GM10248 (cell line): ENCODE results near the gene RREB1.

ENCODE experiments used
- CTCF ChIA-PET: fragments of 300-600 bp; sonication (Branson Sonifier 250); formaldehyde crosslinking; extraction: SDS; loops from one replicate; lab custom pipeline; 2021; ENCODE audit warnings: antibody characterized with exemption; lab: Yijun Ruan, JAX
- POLR2A ChIA-PET: fragments of 350-650 bp; sonication (Branson Sonifier 250); formaldehyde crosslinking; extraction: SDS; loops from one replicate; lab custom pipeline; 2020; ENCODE audit warnings: antibody characterized with exemption; lab: Yijun Ruan, JAX
- DNase-seq: peaks from one replicate; pipeline ENCODE4 v3.0.0; 2012; ENCODE audit errors: extremely low spot score
- TF ChIP-seq, protein P1 (sequence below): IDR thresholded peaks from 2 replicates; pipeline ENCODE4 v1.5.1; 2012; ENCODE audit warnings: mild to moderate bottlenecking, low read depth; ENCODE audit errors: extremely low read depth, missing control alignments, control extremely low read depth

The RREB1 gene

GRCh38 chr6:7150381-7151064 lies 42.8 kb downstream of the RREB1 start:
- CTCF ChIA-PET = interaction anchor here (1.1 to 1.9 kb wide), 6 partner anchors 10 to 15 kb away, joined by 3 to 7 read pairs (median 3); no protein-coding TSS in a partner anchor
- DNase-seq = no peak
- TF ChIP-seq, protein P1, sequence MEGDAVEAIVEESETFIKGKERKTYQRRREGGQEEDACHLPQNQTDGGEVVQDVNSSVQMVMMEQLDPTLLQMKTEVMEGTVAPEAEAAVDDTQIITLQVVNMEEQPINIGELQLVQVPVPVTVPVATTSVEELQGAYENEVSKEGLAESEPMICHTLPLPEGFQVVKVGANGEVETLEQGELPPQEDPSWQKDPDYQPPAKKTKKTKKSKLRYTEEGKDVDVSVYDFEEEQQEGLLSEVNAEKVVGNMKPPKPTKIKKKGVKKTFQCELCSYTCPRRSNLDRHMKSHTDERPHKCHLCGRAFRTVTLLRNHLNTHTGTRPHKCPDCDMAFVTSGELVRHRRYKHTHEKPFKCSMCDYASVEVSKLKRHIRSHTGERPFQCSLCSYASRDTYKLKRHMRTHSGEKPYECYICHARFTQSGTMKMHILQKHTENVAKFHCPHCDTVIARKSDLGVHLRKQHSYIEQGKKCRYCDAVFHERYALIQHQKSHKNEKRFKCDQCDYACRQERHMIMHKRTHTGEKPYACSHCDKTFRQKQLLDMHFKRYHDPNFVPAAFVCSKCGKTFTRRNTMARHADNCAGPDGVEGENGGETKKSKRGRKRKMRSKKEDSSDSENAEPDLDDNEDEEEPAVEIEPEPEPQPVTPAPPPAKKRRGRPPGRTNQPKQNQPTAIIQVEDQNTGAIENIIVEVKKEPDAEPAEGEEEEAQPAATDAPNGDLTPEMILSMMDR = no peak
- POLR2A ChIA-PET = no interaction called here

GRCh38 chr6:7151381-7151780 lies 43.6 kb downstream of the RREB1 start:
- DNase-seq = no peak
- TF ChIP-seq, protein P1 = no peak
- ChIA-PET CTCF (interaction anchor here (1.3 to 3.1 kb wide), 5 partner anchors 9 to 14 kb away, joined by 3 to 13 read pairs (median 5); no protein-coding TSS in a partner anchor), POLR2A (no interaction called here)

DNA sequence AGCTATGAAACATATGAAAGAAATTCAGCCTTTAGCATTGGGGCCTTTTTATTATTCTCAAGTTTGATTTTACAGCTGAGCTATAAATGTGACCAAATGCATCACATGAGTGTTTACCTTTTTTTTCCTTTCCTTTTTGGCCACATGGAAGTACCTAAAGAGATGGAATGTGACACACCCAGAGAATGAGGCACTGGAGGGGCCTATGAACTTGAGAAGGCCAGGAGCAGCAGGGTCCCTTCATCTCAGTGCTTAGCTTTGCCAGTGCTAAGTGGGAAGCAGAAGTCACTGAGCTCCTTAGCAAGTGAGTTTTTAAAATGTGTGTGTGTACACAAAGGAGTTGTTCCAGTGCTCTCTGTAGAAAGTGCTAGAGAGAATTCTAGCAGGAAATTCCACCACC lies 44.7 kb downstream of the RREB1 start:
- TF ChIP-seq, protein P1 = no peak
- DNase-seq = no peak
- POLR2A ChIA-PET = interaction anchor here (1.4 kb wide), 1 partner anchor 15 kb away, joined by 3 read pairs; no protein-coding TSS in a partner anchor
- CTCF ChIA-PET = interaction anchor here (1.8 to 3.1 kb wide), 5 partner anchors 10 to 47 kb away, joined by 4 to 13 read pairs (median 8); no protein-coding TSS in a partner anchor

- TF ChIP-seq, protein P1 = no peak
- ChIA-PET CTCF (interaction anchor here (1.1 to 3.1 kb wide), 9 partner anchors 9 to 71 kb away, joined by 3 to 13 read pairs (median 8); no protein-coding TSS in a partner anchor), POLR2A (no interaction called here)
- DNase-seq = no peak
Measured at GRCh38 chr6:7153789-7154188, 46.0 kb downstream of the RREB1 start.

DNA sequence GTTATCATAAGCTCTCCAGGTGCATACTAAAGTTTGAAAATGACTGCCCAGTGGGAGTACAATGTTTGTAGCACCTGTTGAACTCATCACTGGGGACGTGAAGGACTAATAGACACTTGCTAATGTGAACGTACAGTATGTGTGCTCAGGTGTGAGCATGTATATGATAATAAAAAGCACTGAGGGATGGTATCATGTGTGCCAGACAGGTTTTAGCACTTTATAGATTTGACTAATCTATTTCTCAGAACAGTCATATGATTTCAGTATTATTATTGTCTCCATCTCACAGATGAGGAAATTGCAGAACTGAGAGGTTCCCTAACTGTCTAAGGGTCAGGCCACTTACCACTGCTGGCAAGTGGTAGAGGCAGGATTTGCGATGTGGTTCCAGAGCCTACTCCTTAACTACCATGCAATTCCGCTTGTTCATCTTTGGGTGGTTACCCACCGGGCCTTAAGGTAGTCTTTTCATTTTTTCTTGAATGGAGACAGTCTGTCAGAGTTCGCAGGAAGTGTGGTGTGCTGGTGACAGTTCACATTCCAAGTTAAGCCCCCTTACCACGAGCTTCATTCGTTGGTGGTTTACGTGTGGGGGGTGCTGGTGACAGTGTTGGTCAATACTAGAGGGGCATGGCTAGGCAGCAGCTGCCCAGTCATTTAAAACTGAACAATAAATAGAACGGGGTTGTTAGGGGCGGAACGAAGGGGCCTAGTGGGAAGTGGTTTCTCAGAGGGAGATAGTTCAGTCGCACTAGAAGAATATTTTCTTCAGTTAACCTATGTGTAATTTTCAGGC lies 46.8 kb downstream of the RREB1 start:
- CTCF ChIA-PET = interaction anchor here (0.7 to 3.0 kb wide), 9 partner anchors 10 to 458 kb away, joined by 3 to 10 read pairs (median 4); no protein-coding TSS in a partner anchor
- no peak for DNase-seq
- POLR2A ChIA-PET = interaction anchor here (0.6 kb wide), 1 partner anchor 158 kb away, joined by 4 read pairs; no protein-coding TSS in a partner anchor
- TF ChIP-seq, protein P1 = no peak
